ENCODE results near the gene KRTAP4-16. TPM values are rescaled to one million over a fixed set of nuclear protein-coding genes. Genes with fewer than 3 reads are reported as not detected.
"Not testable (repeated sequence)": the region's sequence is repeated elsewhere in the genome, so short reads cannot be mapped to it uniquely, and the experiment has no call there.

Gene KRTAP4-16
- polyA plus RNA-seq, 2 of the 4 experiments (the other 2 are of a cell fraction) = not detected

DNA sequence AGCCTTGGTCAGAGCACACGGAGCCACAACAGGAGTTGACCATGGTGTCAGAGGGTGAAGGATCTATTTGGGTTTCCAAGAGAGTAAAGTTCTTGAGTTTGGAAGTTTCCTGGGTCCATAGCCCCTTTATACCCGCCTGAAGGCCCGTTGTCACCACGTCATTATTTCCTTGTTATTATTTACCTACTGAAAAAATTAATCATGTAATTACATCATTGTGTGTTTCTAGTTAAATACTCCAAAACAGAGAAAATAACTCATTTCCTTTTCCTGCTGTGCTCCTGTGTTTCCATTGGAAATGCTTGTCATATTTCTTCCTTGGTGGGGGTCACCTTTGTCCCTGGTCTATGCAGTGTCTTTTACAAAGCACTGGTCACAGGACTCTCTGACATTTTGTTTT lies 4.0 kb downstream of the KRTAP4-16 start, which contains the start of gene KRTAP4-8:
Gene KRTAP4-8 (minus strand): TSS at position 101 of the 400 bp plus-strand sequence. CDS start 58 bp downstream, at position 43.
- Histone ChIP-seq H3K4me2 (peak within 1 kb of the TSS; percentile 11; the same call in 2 of the 3 replicates), H3K4me1 (peaks cover 24% of the 10 kb centered on the region; the same call in 2 of the 3 replicates), H3K9me3 (no peaks in the 10 kb centered on the region), H3K27ac (peak within 1 kb of the TSS in 1 of 2 experiments; percentile 25; a peak in 2 of 6 replicates), H3K4me3 (no peak within 1 kb of the TSS)
- ChIA-PET POLR2A (no interaction called here), CTCF (no interaction called here)
- 37% methylated on average over 4 of the region's 4 CpGs for WGBS (ENCODE audit: missing lambda C conversion rate)
- no peak for DNase-seq (ENCODE audit: low read depth in 1 of 2, low spot score in 1 of 2)
- FAIRE-seq = no peak
- no peak for ATAC-seq
- TF ChIP-seq BHLHE40 (IDR thresholded peaks at IDR 0.05; ENCODE audit: low read depth, low read length) (no peak), MYC (IDR thresholded peaks at IDR 0.05; ENCODE audit: borderline replicate concordance, low read length) (no peak), ZSCAN20 (CRISPR knock-in tag; IDR thresholded peaks at IDR 0.05) (no peak)

DNA sequence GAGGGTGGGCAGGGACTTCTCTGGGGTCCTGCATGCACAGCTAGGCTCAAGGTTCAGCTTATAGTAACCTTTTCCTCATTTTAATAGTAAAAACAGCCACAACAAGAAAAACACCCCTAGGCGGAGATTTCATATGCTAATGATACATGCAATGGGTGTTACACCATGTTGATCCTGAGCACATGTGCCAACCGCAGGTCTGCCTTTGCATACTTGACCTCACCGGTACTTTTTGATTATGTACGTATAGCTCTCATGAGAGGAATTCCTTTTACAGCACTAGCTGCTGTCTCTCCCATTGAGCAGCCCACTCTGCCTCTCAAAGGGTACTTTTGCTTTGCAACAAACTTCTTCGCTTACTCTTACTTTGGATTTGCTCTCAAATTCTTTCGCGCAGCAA lies 6.0 kb downstream of the KRTAP4-16 start:
- POLR2A ChIA-PET = no interaction called here
- Histone ChIP-seq H3K27ac (no peak overlapping the region), H3K9me3 (no peaks in the 10 kb centered on the region), H3K4me1 (peaks cover 27% of the 10 kb centered on the region; the same call in 2 of the 3 replicates), H3K4me3 (no peak overlapping the region), H3K4me2 (no peak overlapping the region)
- no peak for ATAC-seq
- no peak for TF ChIP-seq EHF (CRISPR knock-in tag; IDR thresholded peaks at IDR 0.05)
- no peak for TF ChIP-seq ZC3H11A (IDR thresholded peaks at IDR 0.05)
- TF ChIP-seq GATA3 (IDR thresholded peaks at IDR 0.05; ENCODE audit: borderline replicate concordance) = no peak
- TF ChIP-seq HDAC2 (IDR thresholded peaks at IDR 0.05) = no peak
- TF ChIP-seq EHMT2 (IDR thresholded peaks at IDR 0.05; ENCODE audit: low read depth) = no peak
- DNase-seq (ENCODE audit: low read depth in 1 of 2, low spot score in 1 of 2) = no peak
- WGBS (ENCODE audit: missing lambda C conversion rate) = 92% methylated on average over 7 of the region's 7 CpGs
- no peak for FAIRE-seq
- CTCF ChIA-PET = no interaction called here

DNA sequence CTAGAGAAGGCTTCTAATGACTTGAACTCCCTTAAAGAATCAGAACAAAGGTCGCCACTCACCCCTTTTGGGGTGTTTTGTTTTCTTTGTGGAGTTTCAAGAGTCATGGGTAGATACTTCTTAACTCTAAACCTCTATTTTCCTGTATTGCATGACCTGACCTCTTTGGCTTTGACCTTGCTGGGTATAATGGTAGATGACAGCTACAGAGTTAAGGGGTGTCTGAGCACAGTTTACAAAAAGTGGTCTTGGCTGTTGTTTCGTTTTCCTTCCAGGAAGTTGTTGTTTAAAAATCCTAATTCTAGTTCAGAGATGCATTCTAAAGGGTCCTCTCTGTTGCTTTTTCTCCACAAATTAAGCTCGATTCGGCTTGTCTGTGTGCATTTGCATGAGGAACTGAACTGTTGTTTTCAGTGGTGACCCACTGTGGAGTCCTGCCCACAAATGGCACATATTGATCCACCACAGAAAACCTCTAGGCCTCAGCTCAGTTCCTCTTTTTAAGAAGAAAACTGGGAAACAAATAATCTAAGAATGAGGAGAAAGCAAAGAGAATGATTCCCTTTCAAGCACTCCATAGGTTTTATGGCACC lies 13.2 kb downstream of the KRTAP4-16 start:
- ATAC-seq; DNase-seq (ENCODE audit: low read depth in 1 of 2, low spot score in 1 of 2); H3K4me1 ChIP-seq; H3K9me3 ChIP-seq; H3K4me2 ChIP-seq; CTCF ChIA-PET; POLR2A ChIA-PET; H3K27ac ChIP-seq; H3K4me3 ChIP-seq: not testable (repeated sequence)
- TF ChIP-seq CBX8 (IDR thresholded peaks at IDR 0.05) = peak; percentile 64; the same call in 1 of the 2 replicates
- WGBS (ENCODE audit: missing lambda C conversion rate) = 59% methylated on average over 4 of the region's 4 CpGs
- peak; percentile 65 for FAIRE-seq

DNA sequence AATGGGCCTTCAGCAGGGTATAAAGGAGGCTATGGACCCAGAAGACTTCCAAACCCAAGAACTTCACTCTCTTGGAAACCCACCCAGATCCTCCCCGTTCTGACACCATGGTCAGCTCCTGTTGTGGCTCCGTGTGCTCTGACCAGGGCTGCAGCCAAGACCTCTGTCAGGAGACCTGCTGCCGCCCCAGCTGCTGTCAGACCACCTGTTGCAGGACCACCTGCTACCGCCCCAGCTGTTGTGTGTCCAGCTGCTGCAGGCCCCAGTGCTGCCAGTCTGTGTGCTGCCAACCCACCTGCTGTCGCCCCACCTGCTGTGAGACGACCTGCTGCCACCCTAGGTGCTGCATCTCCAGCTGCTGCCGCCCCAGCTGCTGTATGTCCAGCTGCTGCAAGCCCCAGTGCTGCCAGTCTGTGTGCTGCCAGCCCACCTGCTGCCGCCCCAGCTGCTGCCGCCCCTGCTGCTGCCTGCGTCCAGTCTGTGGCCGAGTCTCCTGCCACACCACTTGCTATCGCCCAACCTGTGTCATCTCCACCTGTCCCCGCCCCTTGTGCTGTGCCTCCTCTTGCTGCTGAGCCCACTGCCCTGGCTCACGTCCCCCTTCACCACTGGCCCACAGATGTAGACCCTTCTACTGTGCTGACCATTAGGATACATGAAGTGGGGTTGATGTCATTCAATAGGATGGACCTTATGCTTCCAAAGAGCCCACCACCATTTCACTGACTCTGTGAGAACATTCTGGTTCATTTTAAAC lies 17.7 kb downstream of the KRTAP4-16 start, which contains the start of gene KRTAP4-7:
Gene KRTAP4-7 (plus strand): TSS at position 51 of the 757 bp plus-strand sequence. CDS start 57 bp downstream, at position 108.
- H3K27ac ChIP-seq = peak within 1 kb of the TSS in 1 of 2 experiments; percentile 9; a peak in 1 of 6 replicates
- CTCF ChIA-PET = interaction anchor here (1.4 kb wide), 1 partner anchor 465 kb away, joined by 3 read pairs; no protein-coding TSS in a partner anchor

DNA sequence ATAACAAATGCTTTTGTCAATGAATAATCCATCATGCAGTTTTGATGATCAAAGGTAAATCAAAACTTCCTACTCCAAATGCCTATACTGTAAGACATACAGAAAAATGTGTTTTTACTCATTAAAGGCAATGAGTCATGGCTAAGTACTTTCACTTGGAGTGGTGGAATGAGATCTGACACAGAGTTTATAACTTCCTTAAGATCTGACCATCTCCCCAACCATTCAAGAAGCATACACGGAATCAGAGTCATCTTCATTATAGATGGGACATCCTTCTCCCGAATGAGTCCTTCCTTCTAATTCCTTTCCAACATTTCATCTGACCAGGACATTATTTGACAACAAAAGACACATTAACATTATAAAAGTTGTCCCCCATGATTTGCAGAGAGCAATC lies 18.6 kb downstream of the KRTAP4-16 start:
- POLR2A ChIA-PET; H3K4me3 ChIP-seq; H3K27ac ChIP-seq; H3K4me2 ChIP-seq; CTCF ChIA-PET; H3K9me3 ChIP-seq; DNase-seq (ENCODE audit: low read depth in 1 of 2, low spot score in 1 of 2): not testable (repeated sequence)
- peak in 1 of 2 experiments; percentile 68; a peak in 3 of 6 replicates for ATAC-seq
- WGBS (ENCODE audit: missing lambda C conversion rate) = 4% methylated on average over 2 of the region's 2 CpGs
- H3K4me1 ChIP-seq = peaks cover 12% of the 10 kb centered on the region
- FAIRE-seq = peak; percentile 100

More for the DNA sequence above, 17.7 kb downstream of the KRTAP4-16 start, which contains the start of gene KRTAP4-7:
- Histone ChIP-seq H3K4me1 (peaks cover 12% of the 10 kb centered on the region), H3K4me2 (peak within 1 kb of the TSS; percentile 5; the same call in 2 of the 3 replicates)
- DNase-seq (ENCODE audit: low read depth in 1 of 2, low spot score in 1 of 2); ATAC-seq; POLR2A ChIA-PET; H3K4me3 ChIP-seq; H3K9me3 ChIP-seq; FAIRE-seq: not testable (repeated sequence)
- 89% methylated on average over 11 of the region's 14 CpGs for WGBS (ENCODE audit: missing lambda C conversion rate)

DNA sequence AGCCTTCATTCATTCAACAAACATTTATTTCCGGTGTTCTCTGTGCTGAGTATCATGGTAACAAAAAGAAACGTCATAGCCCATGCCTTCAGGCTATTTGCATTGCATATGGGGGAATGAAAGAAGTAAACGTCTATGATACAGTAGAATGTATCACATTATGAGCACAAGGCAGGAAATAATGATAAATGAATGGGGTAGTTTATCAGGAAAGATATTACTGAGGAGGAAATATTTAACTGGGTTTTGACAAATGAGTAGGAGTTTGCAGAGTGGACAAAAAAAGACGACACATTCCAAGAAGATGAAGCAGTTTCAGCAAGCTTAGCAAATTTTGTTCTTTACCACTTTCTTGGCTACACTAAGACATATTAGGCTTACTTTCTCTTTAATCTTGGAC lies 19.4 kb downstream of the KRTAP4-16 start:
- peak; percentile 70 for TF ChIP-seq MAFK (IDR thresholded peaks at IDR 0.05; ENCODE audit: partially characterized antibody)
- no peak for TF ChIP-seq RAD21 (conservative IDR thresholded peaks at IDR 0.05 in 1 of 2, IDR thresholded peaks at IDR 0.05 in 1 of 2)
- no peak for TF ChIP-seq TP53 (CRISPR knock-in tag; IDR thresholded peaks at IDR 0.05)
- TF ChIP-seq RARB (CRISPR knock-in tag; IDR thresholded peaks at IDR 0.05) = no peak
- TF ChIP-seq, protein P1, sequence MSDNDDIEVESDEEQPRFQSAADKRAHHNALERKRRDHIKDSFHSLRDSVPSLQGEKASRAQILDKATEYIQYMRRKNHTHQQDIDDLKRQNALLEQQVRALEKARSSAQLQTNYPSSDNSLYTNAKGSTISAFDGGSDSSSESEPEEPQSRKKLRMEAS (IDR thresholded peaks at IDR 0.05) = no peak
- TF ChIP-seq, protein P2, sequence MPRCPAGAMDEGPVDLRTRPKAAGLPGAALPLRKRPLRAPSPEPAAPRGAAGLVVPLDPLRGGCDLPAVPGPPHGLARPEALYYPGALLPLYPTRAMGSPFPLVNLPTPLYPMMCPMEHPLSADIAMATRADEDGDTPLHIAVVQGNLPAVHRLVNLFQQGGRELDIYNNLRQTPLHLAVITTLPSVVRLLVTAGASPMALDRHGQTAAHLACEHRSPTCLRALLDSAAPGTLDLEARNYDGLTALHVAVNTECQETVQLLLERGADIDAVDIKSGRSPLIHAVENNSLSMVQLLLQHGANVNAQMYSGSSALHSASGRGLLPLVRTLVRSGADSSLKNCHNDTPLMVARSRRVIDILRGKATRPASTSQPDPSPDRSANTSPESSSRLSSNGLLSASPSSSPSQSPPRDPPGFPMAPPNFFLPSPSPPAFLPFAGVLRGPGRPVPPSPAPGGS (IDR thresholded peaks at IDR 0.05) = no peak
- TF ChIP-seq HOXB5 (CRISPR knock-in tag; IDR thresholded peaks at IDR 0.05) = no peak
- TF ChIP-seq JUN (IDR thresholded peaks at IDR 0.05) = no peak
- no peak for TF ChIP-seq RCOR1 (IDR thresholded peaks at IDR 0.05; ENCODE audit: low read depth, low read length)
- WGBS (ENCODE audit: missing lambda C conversion rate) = 16% methylated on average over 4 of the region's 4 CpGs
- H3K27ac ChIP-seq = no peak overlapping the region
- ChIA-PET CTCF (no interaction called here), POLR2A (no interaction called here)
- H3K4me1 ChIP-seq = peaks cover 12% of the 10 kb centered on the region
- ATAC-seq (no peak), FAIRE-seq (peak; percentile 23), DNase-seq (ENCODE audit: low read depth in 1 of 2, low spot score in 1 of 2) (peak in 1 of 2 experiments; percentile 29)
- H3K4me2 ChIP-seq = peak overlapping the region; percentile 5; the same call in 1 of the 3 replicates
- no peaks in the 10 kb centered on the region for H3K9me3 ChIP-seq
- no peak overlapping the region for H3K4me3 ChIP-seq

Measured in A549 (cell line).